DND-41 (cell line): ENCODE results near the gene NR2F1-AS1.

Experiments used
- CTCF ChIP-seq: IDR thresholded peaks from 2 replicates; pipeline ENCODE4 v1.5.1; 2012; ENCODE audit warnings: borderline replicate concordance, low read length, moderate library complexity, mild to moderate bottlenecking; ENCODE audit not compliant: poor library complexity, severe bottlenecking; ENCODE audit errors: extremely low read depth
- EZH2 ChIP-seq: IDR thresholded peaks from 3 replicates; pipeline ENCODE4 v1.6.1; 2012; ENCODE audit warnings: borderline replicate concordance, low read depth, mild to moderate bottlenecking, moderate library complexity, low read length, inconsistent platforms; ENCODE audit not compliant: severe bottlenecking

GRCh38 chr5:93567424-93567823 lies 13.6 kb downstream of the NR2F1-AS1 start:
- TF ChIP-seq EZH2: no peak
- TF ChIP-seq CTCF: no peak
